CD1c-positive myeloid dendritic cell (primary cell): ENCODE results near the gene CNOT3.
"Not testable (repeated sequence)": the region's sequence is repeated elsewhere in the genome, so short reads cannot be mapped to it uniquely, and the experiment has no call there.

ENCODE experiments used
- DNase-seq: peaks from one replicate; pipeline ENCODE4 v3.0.0-alpha.2; 2016; ENCODE audit errors: extremely low spot score

The CNOT3 gene

GRCh38 chr19:54137699-54138488 is at the start of gene CNOT3:
TSS of gene CNOT3 (plus strand) at chr19:54137762. CDS start at chr19:54142979, 5,217 bp downstream.
- DNase-seq = no peak

GRCh38 chr19:54094426-54095000 is 43.0 kb upstream of the CNOT3 start:
- no peak for DNase-seq

GRCh38 chr19:54095136-54095858 is 42.3 kb upstream of the CNOT3 start:
- DNase-seq = no peak

- peak; percentile 50 for DNase-seq
Observed at GRCh38 chr19:54095859-54096616, 41.5 kb upstream of the CNOT3 start.

GRCh38 chr19:54096617-54097106 is 40.9 kb upstream of the CNOT3 start:
- peak; percentile 55 for DNase-seq

- peak; percentile 25 for DNase-seq
Observed at GRCh38 chr19:54099190-54099902, 38.2 kb upstream of the CNOT3 start.

- DNase-seq = not testable (repeated sequence)
Observed at GRCh38 chr19:54099903-54100255, 37.7 kb upstream of the CNOT3 start.

GRCh38 chr19:54100561-54100960 is 37.0 kb upstream of the CNOT3 start, which contains the start of gene OSCAR:
TSS of gene OSCAR (minus strand) at chr19:54100803. CDS start at chr19:54100792, 11 bp downstream.
- peak; percentile 88 for DNase-seq

GRCh38 chr19:54102421-54103169 is 35.0 kb upstream of the CNOT3 start, which contains the start of gene NDUFA3:
TSS of gene NDUFA3 (plus strand) at chr19:54102855. CDS start at chr19:54102879, 24 bp downstream.
- peak; percentile 100 for DNase-seq

- no peak for DNase-seq
Observed at GRCh38 chr19:54104998-54105715, 32.4 kb upstream of the CNOT3 start.

GRCh38 chr19:54105796-54106195 is 31.8 kb upstream of the CNOT3 start:
- DNase-seq = no peak

GRCh38 chr19:54106716-54107115 is 30.8 kb upstream of the CNOT3 start:
- DNase-seq = no peak

- DNase-seq = no peak
Observed at GRCh38 chr19:54107876-54108490, 29.6 kb upstream of the CNOT3 start.

- no peak for DNase-seq
Observed at GRCh38 chr19:54108496-54108895, 29.1 kb upstream of the CNOT3 start.

GRCh38 chr19:54109651-54110050 is 27.9 kb upstream of the CNOT3 start:
- DNase-seq = no peak

- peak; percentile 74 for DNase-seq
Observed at GRCh38 chr19:54114340-54115108, 23.0 kb upstream of the CNOT3 start.

- DNase-seq = peak; percentile 99
Observed at GRCh38 chr19:54115109-54116063, 22.2 kb upstream of the CNOT3 start, which contains the start of the genes PRPF31 and TFPT. TSS of gene PRPF31 (plus strand) at chr19:54115754. CDS start at chr19:54118279, 2,525 bp downstream. TSS of gene TFPT (minus strand) at chr19:54115657. CDS start at chr19:54115269, 388 bp downstream.
